ENCODE data around the gene BOC. TPM values are rescaled to one million over a fixed set of nuclear protein-coding genes. Genes with fewer than 3 reads are reported as not detected.

BOC gene
- total RNA-seq, 4 donors from 2014 or later, result 3.7 to 7.4 (median 4.6) TPM

- intact Hi-C loops (cut with DNase I; ENCODE audit: low total_unique reads), result no loop called here
- Histone ChIP-seq H3K36me3 (no peaks in the 10 kb centered on the region), H3K27me3 (no peaks in the 10 kb centered on the region), H3K4me3 (no peak overlapping the region), H3K27ac (no peak overlapping the region), H3K4me1 (no peaks in the 10 kb centered on the region), H3K9me3 (no peaks in the 10 kb centered on the region)
- ATAC-seq (no peak), DNase-seq (no peak)
- TF ChIP-seq POLR2A (IDR thresholded peaks at IDR 0.05) (no peak), CTCF (IDR thresholded peaks at IDR 0.05 in 4 of 5, conservative IDR thresholded peaks at IDR 0.05 in 1 of 5) (no peak)
- in situ Hi-C loops (cut with MboI; ENCODE audit: low sequenced_read_pairs in 4 of 4), result loop anchor here in 2 of 4 donors (5.0 to 10.0 kb wide), 2 partner anchors 156 to 228 kb away; no protein-coding TSS in a partner anchor
Observed at GRCh38 chr3:113292933-113293332, 81.6 kb downstream of the BOC start.

- intact Hi-C loops (cut with DNase I; ENCODE audit: low total_unique reads), result no loop called here
- H3K4me1 ChIP-seq, result no peaks in the 10 kb centered on the region
- H3K9me3 ChIP-seq, result no peaks in the 10 kb centered on the region
- no peak overlapping the region for H3K4me3 ChIP-seq
- H3K27ac ChIP-seq, result no peak overlapping the region
- DNase-seq, result no peak
- no peaks in the 10 kb centered on the region for H3K36me3 ChIP-seq
- in situ Hi-C loops (cut with MboI; ENCODE audit: low sequenced_read_pairs in 4 of 4), result loop anchor here in 2 of 4 donors (5.0 to 10.0 kb wide), 2 partner anchors 156 to 229 kb away; no protein-coding TSS in a partner anchor
- no peak for TF ChIP-seq POLR2A (IDR thresholded peaks at IDR 0.05)
- no peak for TF ChIP-seq CTCF (IDR thresholded peaks at IDR 0.05 in 4 of 5, conservative IDR thresholded peaks at IDR 0.05 in 1 of 5)
- no peak for ATAC-seq
- H3K27me3 ChIP-seq, result no peaks in the 10 kb centered on the region
Observed at GRCh38 chr3:113293348-113293747, 82.0 kb downstream of the BOC start.

GRCh38 chr3:113295463-113295862 is 84.1 kb downstream of the BOC start:
- DNase-seq (no peak), ATAC-seq (no peak)
- no peaks in the 10 kb centered on the region for H3K36me3 ChIP-seq
- intact Hi-C loops (cut with DNase I; ENCODE audit: low total_unique reads) (no loop called here), in situ Hi-C loops (cut with MboI; ENCODE audit: low sequenced_read_pairs in 4 of 4) (loop anchor here in 1 of 4 donors (10.0 kb wide), 1 partner anchor 231 kb away; no protein-coding TSS in a partner anchor)
- no peak overlapping the region for H3K27ac ChIP-seq
- TF ChIP-seq POLR2A (IDR thresholded peaks at IDR 0.05) (no peak), CTCF (IDR thresholded peaks at IDR 0.05 in 4 of 5, conservative IDR thresholded peaks at IDR 0.05 in 1 of 5) (no peak)
- no peak overlapping the region for H3K4me3 ChIP-seq
- no peaks in the 10 kb centered on the region for H3K9me3 ChIP-seq
- no peaks in the 10 kb centered on the region for H3K27me3 ChIP-seq
- no peaks in the 10 kb centered on the region for H3K4me1 ChIP-seq

- ATAC-seq, result no peak
- TF ChIP-seq POLR2A (IDR thresholded peaks at IDR 0.05) (no peak), CTCF (IDR thresholded peaks at IDR 0.05 in 4 of 5, conservative IDR thresholded peaks at IDR 0.05 in 1 of 5) (no peak)
- H3K36me3 ChIP-seq, result no peaks in the 10 kb centered on the region
- no peak overlapping the region for H3K4me3 ChIP-seq
- no peaks in the 10 kb centered on the region for H3K4me1 ChIP-seq
- no peaks in the 10 kb centered on the region for H3K27me3 ChIP-seq
- intact Hi-C loops (cut with DNase I; ENCODE audit: low total_unique reads) (no loop called here), in situ Hi-C loops (cut with MboI; ENCODE audit: low sequenced_read_pairs in 4 of 4) (loop anchor here in 1 of 4 donors (10.0 kb wide), 1 partner anchor 232 kb away; no protein-coding TSS in a partner anchor)
- no peak for DNase-seq
- no peaks in the 10 kb centered on the region for H3K9me3 ChIP-seq
- H3K27ac ChIP-seq, result no peak overlapping the region
Observed at GRCh38 chr3:113297287-113297686, 85.9 kb downstream of the BOC start.

GRCh38 chr3:113297841-113298240 is 86.5 kb downstream of the BOC start:
- ATAC-seq (no peak), DNase-seq (no peak)
- Histone ChIP-seq H3K4me1 (no peaks in the 10 kb centered on the region), H3K27ac (no peak overlapping the region), H3K9me3 (no peaks in the 10 kb centered on the region), H3K27me3 (no peaks in the 10 kb centered on the region), H3K4me3 (no peak overlapping the region), H3K36me3 (no peaks in the 10 kb centered on the region)
- in situ Hi-C loops (cut with MboI; ENCODE audit: low sequenced_read_pairs in 4 of 4), result loop anchor here in 1 of 4 donors (10.0 kb wide), 1 partner anchor 233 kb away; no protein-coding TSS in a partner anchor
- no peak for TF ChIP-seq CTCF (IDR thresholded peaks at IDR 0.05 in 4 of 5, conservative IDR thresholded peaks at IDR 0.05 in 1 of 5)
- no peak for TF ChIP-seq POLR2A (IDR thresholded peaks at IDR 0.05)
- intact Hi-C loops (cut with DNase I; ENCODE audit: low total_unique reads), result no loop called here
